Kidney capillary endothelial cell (primary cell): ENCODE data around the gene PLEKHD1.

Experiments used
- DNase-seq: peaks from one replicate; pipeline ENCODE4 v3.0.0-alpha.2; 2018; ENCODE audit warnings: low spot score

Gene PLEKHD1

DNA sequence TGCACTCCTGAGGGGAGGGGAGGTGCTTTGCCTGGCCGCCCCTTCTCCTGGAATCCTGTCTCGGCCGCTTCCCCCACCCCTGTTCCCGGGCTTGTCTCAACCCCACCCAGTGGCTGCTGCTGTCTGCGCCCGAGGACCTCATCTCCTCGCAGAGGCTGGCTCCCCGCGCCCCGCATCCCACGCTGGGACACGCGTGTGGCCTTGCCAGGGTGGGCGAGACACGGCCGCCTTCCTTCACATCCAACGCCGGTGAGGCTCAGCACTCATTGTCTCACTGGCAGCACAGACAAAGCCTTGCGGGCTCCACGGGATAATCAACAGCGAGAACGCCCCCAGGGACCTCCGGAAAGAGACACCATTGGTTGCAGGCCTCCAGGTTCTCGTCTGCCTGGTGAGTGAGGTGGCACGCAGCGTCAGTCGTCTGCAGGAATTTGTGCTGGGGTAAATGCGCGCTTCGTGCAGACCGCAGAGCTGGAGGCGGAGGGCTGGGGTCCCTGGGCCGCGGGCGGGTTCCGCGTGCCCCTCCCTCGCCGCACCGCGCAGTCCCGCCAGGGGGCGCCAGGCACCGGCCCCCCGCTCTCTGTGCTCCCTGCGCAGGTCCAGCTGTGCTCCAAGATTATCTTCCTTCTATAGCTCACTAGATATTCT is 63.3 kb downstream of the PLEKHD1 start:
- peak; percentile 23 for DNase-seq

DNA sequence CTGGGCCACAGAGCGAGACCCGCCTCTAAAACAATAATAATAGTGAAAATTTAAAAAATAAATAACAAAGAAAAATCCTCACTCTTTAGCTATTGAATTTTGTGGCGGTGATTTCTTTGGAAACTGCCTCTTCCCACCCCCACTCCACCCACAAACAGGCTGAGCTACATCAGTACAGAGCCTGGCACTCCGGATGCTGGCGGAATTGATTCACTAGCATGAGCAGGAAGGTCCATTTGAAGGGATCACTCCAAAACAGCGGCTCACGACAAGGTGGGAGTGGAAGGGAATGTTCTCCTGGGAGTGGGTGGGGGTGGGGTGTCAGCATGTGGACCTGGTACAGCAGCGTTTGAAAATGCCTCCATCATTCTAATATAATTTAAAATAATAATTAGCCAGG is 64.0 kb downstream of the PLEKHD1 start:
- no peak for DNase-seq

DNA sequence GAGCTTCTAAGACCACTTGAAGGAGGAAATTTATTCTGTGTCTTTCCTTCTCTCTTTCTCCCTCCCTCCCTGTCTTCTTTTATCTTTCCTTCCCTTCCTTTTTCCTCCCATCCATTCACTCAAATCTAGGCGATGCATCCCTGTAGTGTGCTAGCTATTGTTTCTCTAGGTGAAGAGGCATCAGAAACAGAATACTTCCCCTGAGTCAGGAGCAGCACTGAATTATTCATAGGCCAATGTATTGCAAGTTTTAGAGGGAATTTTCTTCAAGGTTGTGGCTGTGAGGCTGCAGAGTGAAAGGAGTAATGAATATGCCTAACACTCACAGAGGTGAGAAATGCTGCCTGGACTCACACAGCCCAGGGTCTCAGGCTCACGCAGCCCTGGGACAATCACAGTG is 67.0 kb downstream of the PLEKHD1 start:
- no peak for DNase-seq

DNA sequence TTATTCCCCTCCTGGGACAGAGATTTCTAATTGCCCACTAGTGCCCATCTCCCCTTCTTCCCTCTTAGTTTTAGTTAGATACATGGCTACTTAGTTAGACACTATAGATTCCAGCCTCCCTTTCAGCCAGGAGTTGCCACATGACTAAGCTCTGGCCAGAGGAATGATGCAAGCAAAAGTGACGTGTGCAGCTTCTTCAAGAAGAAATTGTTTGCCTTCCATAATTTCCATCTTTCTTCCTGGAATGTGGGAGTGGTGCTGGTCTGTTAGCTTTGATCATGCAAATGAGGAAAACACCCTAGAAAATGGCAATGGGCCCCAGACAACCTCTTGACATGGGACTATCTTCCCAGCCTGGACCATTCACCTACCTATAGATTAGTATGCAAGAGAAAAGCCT is 68.7 kb downstream of the PLEKHD1 start:
- DNase-seq: no peak

DNA sequence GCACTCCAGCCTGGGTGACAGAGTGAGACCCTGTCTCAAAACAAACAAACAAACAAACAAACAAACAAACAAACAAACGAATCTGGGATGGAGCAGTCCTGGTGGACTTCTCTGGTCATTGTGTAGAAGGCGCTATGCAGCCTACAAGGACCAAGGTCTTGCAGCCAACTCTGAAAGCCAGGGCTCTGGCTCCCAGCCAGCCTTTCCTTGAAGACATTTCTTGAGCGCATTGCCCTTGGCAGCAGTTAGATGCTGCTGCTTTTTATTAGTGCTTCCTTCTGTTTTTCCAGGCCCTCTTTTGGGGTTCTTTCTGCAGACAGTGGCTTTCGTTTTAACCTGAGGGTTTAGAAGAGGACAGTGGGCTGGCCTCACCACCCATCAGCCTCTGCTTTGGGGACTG is 70.0 kb downstream of the PLEKHD1 start:
- no peak for DNase-seq

DNA sequence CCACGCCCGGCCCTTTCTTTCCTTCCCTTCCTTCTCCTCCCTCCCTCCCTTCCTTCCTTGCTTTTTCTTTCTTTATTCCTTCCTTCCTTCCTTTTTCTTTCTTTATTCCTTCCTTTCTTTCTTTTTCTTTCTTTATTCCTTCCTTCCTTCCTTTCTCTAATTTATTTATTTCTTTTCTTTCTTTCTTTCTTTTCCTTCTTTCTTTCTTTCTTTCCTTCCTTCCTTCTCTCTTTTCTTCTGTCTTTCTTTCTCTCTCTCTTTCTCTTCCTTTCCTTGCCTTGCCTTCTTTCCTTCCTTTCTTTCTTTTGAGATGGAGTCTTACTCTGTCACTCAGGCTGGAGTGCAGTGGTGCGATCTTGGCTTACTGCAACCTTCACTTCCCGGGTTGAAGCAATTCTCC is 74.2 kb downstream of the PLEKHD1 start:
- DNase-seq: no peak

DNA sequence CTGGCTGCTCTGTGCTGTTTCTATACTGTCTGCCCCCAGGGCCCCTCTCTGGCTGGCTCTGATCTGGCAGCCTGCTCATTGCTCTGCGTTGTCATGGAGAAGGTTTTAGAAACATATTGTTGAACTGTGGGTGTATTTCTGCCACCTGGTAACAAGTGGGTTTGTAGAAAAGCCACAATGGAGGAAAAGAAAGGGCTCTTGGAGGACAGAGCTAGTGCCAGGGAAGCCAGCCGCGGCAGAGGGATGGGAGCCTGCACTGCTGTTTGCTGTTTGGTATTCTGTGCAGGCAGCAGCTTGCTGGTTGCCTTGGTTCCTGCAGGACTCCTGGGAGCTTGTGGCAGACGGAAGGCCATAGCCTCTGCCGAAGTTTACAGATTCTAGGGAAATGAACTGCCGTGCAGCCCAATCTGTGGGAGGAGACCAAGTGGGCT is 75.1 kb downstream of the PLEKHD1 start:
- no peak for DNase-seq

DNA sequence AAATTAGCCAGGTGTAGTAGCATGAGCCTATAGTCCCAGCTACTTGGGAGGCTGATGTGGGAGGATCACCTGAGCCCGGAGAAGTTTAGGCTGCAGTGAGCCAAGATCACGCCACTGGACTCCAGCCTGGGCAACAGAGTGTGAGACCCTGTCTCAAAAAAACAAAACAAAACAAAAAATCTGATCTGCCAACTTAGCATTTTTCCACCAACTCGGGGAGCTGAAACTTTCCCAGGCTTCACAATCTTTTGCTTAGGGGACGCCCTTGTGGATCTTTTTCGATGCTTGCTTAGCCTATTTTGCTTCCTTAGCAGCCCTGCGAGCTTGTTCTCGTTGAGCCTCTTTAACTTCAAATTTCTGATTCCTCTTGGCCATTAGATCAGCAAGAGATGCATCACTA is 76.3 kb downstream of the PLEKHD1 start:
- DNase-seq: no peak

DNA sequence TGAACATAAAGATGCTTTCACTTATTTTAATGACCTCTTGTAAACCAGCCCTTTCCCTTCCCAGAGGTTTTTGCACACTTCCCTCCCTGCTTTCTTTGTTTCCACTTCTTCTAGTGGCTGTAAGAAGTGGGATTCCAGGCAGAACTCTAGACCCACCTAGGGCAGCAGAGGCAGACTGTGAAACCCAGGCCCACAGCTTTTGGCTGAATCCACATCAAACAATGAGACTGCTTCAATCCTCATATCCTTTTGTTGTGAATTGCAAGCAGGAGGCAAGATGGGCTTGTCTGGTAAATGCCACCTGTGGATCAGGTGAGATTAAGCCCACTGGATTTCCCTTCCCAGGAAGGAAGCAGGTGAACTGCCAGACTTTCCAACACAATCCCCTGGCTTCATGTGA is 77.4 kb downstream of the PLEKHD1 start:
- no peak for DNase-seq

DNA sequence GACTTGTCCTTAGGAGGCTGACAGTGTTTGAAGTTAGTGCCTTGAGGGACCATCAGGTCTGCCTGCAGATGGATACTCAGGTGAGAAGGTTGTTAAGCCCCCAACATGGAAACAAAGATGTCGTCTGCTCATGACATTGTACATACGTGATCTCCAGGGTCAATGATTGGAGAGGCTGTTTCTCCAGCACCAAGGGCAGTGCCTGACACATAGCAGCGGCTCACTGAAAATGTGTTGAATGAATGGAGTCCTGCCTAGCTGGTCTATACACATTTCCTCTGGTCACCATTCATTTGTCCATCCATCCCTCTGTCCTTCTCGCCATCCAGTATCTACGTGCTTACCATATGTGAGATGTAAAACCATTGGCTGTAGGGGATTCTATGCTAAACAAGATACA is 83.0 kb downstream of the PLEKHD1 start:
- no peak for DNase-seq

DNA sequence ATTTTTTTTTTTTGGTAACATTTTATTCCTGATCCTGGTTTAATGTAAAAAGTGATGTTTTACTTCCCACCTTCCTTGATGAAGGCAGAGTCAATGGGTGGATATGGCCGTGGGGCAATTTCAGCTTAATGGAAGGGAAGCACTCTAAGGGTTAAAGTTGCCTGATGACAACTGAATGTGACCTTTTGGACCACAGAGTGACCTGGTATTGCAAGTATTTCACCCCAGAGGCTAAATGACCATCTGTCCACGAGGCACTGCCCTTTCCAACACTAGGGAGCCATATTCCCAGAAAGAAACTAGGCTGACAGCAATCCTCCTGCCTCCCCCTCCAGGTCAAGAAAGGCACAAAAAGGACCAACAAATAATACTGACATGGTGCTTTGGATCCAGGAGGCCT is 85.3 kb downstream of the PLEKHD1 start:
- no peak for DNase-seq

DNA sequence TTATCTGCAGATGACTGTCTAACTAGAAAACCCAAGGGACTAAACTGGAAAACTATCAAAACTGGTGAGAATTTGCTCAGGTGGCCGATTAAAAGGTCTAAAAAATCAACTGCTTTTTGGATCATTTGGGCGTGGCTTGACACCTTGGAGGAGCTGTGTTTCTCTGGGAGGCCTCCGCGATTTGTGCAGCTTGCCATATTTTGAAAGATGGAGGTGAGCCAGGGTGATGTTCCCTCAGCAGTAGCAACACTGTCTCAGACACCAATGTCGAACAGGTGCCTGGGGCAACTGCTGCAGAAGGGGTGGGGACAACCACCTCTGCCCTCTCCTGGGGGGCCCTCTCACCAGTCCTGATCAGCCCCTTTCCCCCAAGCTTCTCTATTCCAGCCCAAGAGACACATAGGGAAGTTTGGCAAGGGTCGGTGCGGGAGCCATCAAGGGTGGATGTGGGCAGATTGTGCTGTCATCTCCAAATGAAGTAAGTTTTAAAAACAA is 86.4 kb downstream of the PLEKHD1 start:
- no peak for DNase-seq

DNA sequence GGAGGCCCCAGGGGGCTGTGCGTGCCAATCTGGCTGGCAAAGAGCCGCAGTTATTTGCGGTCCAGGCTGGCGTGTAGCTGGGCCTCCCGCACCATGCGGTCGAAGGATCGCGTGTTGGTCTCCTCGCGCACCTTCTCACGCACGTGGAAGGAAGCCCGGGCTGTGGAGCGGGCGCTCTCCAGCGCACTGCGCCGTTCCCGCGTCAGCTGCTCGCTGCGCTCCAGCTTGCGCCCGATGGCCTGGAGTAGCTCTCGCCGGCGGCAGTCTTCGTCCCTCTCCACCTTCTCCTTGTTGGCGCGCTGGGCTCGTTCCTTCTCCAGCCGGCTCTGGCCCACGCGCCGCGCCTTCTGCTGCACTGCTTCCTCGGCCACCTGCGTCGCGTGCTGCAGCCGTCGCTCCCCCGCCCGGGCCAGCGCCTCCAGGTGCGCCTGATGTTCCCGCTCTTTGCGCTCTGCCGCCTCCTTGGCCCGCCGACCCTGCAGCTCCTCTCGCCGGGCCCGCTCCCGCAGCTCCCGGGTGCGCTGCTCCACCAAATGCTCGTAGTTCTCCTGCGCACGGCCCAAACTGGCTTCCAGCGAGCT is 87.0 kb downstream of the PLEKHD1 start:
- no peak for DNase-seq

DNA sequence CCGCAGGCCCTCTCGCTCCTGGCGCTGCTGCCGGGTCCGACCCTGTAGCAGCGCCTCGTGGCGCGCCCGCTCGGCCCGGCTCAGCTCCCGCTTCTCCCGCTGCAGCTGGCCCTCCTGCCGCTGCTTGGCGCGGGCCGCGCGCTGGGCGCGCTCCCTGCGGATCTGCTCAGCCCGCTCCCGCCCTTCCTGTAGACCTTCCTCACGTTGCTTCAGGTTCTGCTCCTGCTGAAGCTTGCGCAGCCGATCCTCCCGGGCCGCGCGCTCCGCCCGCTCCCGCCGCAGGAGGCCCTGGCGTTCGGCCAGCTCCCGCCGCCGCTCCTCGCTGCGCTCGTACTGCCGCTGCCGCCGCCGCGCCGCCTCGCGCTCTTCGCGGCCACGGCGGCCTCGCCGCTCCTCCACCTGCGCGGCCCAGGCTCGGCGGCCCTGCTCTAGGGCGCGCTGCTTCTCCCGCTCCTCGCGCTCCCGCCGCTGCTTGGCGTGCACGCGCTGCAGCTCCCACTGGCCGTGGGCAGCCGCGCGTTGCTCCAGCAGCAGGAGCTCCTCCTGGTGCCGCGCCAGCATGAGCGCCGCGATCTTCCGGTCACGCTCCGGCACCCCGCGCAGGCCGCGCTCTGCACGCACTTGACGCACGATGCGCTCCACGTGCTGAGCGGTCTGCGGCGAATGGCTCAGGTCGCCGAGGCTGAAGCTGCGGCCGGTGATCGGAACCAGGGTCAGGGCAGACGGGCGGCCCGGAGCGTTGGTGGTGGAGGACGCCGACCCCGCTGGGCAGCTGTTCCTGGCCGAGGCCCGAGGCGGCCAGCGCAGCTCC is 87.7 kb downstream of the PLEKHD1 start:
- DNase-seq: no peak

DNA sequence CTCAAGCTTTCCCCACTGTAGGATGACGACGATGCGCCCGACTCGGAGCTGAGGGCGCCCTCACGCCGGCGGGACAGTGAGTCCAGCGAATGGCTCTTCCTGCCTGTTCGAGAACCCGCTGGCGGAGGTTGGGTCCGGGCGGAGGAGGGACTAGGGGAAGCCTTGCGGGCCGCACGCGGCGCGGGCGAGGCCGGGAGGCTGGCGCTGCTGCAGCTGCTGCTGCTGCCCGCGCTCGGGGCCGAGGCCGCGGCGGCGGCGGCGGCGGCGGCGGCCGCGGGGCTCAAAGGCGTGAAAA is 88.3 kb downstream of the PLEKHD1 start:
- DNase-seq: no peak

DNA sequence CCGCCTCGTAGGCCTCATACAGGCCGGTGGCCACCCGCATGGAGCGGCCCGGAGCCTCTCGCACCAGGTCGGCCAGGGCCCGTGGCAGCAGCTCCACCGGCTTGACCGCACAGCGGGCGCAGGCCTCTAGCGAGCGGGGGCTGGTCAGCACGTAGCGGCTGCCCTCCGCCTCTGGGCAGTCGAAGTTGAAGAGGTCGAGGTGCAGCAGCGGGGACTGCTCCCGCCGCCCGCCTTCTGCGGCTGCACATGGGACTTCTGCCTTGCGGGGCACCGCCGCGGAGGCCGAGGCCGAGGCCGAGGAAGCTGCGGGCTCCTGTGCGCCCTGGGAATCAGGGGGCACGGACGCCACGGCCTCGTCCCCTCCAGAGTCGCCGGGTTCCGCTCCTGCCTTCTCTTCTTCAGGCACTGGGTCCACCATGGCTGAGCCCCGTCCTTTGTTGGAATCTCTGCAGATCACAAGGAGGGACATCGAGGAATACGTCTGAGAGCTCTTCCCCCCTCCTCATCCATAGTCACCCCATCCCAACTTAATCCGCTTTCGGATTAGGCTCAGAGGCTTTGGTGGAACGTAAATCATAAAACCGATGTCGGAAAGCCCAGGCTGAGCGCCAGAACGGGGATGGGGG is 88.8 kb downstream of the PLEKHD1 start:
- no peak for DNase-seq

DNA sequence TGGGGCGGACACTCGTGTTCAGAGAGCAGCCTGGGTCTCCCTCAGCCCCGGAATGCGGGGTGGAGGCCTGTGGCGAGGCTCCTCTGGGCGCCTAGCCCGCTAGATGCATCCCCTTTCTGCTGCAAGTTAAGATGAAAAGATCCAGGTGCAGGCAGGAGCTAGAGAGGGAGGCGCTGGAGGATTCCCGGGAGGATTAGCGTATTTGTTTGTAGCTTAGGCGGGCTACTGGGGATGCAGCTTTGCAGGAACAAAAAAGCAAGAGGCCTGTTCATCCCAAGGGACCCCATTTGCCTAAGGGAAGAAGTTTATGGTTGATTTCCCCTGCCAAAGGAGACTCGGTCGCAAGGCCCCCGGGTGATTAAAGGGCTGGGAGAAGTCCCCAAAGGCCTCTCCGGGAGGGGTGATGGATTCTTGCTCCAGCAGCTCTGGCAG is 89.3 kb downstream of the PLEKHD1 start:
- DNase-seq: no peak

DNA sequence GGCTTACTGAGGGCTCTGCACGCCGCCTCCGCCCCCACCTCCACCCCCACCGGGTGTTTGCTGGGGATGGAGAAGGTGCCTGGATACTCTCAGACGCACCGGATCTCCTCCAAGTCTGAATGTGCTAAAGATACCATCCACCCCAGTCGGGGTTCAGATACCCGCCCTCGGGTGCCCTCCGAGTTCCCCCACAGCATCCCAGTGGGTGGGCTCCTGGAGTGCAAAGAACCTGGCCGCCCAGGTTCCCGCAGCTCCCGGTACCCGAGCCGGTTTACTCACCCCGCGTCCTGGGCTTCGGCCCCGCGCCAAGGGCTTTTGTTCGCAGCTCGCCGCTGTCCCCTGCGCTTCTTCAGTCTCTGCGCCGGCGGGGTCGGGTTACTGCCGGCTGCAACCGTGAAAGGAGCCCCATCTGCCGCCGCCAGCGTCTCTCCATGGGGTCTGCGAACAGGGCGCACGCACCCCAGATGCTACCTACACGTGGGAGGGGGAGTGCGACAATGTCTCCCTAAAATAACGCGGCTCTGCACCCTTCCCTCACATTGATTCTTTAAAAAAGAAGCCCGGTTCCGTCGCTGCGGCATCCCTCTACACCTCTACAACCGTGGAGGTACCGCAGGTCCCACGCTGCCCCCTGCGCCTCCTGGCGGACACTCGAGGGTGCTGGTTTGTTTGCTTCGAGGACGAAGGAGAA is 89.9 kb downstream of the PLEKHD1 start, which contains the start of gene CCDC177:
TSS of gene CCDC177 (minus strand) at position 609 of the 691 bp plus-strand sequence. CDS start 1,249 bp downstream, outside the sequence.
- peak; percentile 61 for DNase-seq

DNA sequence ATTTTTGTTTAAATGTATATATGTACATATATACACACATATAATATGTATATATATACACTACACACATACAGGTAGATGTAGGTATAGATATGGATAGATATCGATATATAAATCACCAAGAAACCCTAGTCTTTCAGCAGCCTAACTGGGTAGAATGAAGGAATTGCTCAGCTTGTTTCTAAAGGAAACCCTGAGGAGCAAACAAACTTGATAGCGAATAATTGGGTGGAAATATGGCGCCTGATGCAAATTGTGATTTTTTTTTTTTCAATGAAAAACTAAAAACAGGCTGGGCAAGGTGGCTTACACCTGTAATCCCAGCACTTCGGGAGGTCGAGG is 90.4 kb downstream of the PLEKHD1 start:
- no peak for DNase-seq

DNA sequence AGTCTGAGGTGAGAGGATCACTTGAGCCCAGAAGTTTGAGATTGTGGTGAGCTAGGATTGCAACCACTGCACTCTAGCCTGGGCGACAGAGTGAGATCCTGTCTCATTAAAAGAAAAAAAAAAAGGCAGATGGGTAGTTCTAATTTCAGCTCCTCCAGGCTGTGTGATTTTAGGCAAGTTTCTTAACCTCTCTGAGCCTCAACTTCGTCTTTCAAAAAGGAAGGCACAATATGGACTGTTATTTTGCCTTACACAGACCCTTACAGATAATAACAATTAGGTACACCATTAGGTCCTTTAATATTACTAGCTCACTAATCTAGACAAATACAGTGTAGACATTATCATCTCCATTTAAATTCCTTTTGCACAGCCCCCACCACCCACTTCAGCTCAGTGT is 94.9 kb downstream of the PLEKHD1 start:
- DNase-seq: no peak

DNA sequence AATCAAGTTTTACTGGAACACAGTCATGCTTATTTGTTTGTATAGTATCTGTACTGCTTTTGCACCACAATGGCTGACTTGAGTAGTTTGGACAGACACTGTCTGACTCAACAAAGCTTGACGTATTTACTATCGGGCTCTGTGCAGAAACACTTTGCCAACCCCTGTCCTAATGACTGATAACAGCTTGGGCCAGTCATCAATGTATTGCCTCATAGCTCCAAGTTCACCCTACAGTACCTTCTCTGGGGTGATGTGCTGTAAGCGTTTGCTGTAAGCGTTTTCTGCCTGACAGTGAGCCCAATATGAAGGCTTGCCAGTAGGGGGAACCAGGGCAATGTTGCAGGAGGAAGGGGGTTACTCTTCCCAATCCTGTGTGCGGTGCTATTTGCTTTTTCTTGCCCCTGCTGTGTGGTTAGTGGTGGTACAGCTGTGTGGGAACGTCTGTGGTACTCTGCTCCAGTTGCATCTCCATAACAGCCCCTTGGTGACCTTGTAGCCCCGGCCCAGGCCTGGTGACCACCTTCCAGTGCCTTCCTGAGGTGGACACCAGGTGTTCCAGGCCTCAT is 95.6 kb downstream of the PLEKHD1 start:
- no peak for DNase-seq
